Activated T-cell treated with anti-CD3 and anti-CD28 coated beads for 1 hour (primary cell): Measurements from ENCODE around the gene TTC27.

Experiments
- DNase-seq: peaks from one replicate; pipeline ENCODE4 v3.0.0-alpha.2; 2020; ENCODE audit warnings: low read depth

TTC27 gene

GRCh38 chr2:32755666-32756065 is 127.8 kb downstream of the TTC27 start:
- no peak for DNase-seq

- no peak for DNase-seq
Measured at GRCh38 chr2:32756074-32756727, 128.4 kb downstream of the TTC27 start.

GRCh38 chr2:32758232-32758631 is 130.4 kb downstream of the TTC27 start:
- DNase-seq = no peak

- no peak for DNase-seq
Measured at GRCh38 chr2:32760628-32761027, 132.8 kb downstream of the TTC27 start.

GRCh38 chr2:32768387-32769174 is 140.7 kb downstream of the TTC27 start:
- DNase-seq = no peak

- no peak for DNase-seq
Measured at GRCh38 chr2:32770360-32770759, 142.5 kb downstream of the TTC27 start.

GRCh38 chr2:32772638-32773447 is 145.0 kb downstream of the TTC27 start:
- no peak for DNase-seq

GRCh38 chr2:32773448-32773808 is 145.6 kb downstream of the TTC27 start:
- no peak for DNase-seq

GRCh38 chr2:32775954-32776353 is 148.1 kb downstream of the TTC27 start:
- no peak for DNase-seq

- DNase-seq = no peak
Measured at GRCh38 chr2:32777714-32778113, 149.9 kb downstream of the TTC27 start.

GRCh38 chr2:32780961-32781360 is 153.1 kb downstream of the TTC27 start:
- DNase-seq = no peak

- no peak for DNase-seq
Measured at GRCh38 chr2:32783469-32783868, 155.6 kb downstream of the TTC27 start.

GRCh38 chr2:32783933-32784332 is 156.1 kb downstream of the TTC27 start:
- no peak for DNase-seq

GRCh38 chr2:32787207-32787606 is 159.4 kb downstream of the TTC27 start:
- DNase-seq = no peak

GRCh38 chr2:32788114-32788513 is 160.3 kb downstream of the TTC27 start:
- no peak for DNase-seq

GRCh38 chr2:32792416-32792815 is 164.6 kb downstream of the TTC27 start:
- DNase-seq = no peak

- no peak for DNase-seq
Measured at GRCh38 chr2:32798829-32799228, 171.0 kb downstream of the TTC27 start.

- no peak for DNase-seq
Measured at GRCh38 chr2:32801741-32802140, 173.9 kb downstream of the TTC27 start.

- no peak for DNase-seq
Measured at GRCh38 chr2:32802877-32803276, 175.0 kb downstream of the TTC27 start.

- DNase-seq = no peak
Measured at GRCh38 chr2:32804205-32804604, 176.4 kb downstream of the TTC27 start.

- no peak for DNase-seq
Measured at GRCh38 chr2:32805104-32806095, 177.6 kb downstream of the TTC27 start.

GRCh38 chr2:32806857-32807256 is 179.0 kb downstream of the TTC27 start:
- DNase-seq = no peak
